Activated CD8-positive, alpha-beta memory T cell treated with anti-CD3 and anti-CD28 coated beads, Interleukin-2, amount 50 U/mL, for 24 hours (primary cell): ENCODE data around the gene C1QTNF9B.
"Not testable (repeated sequence)": the region's sequence is repeated elsewhere in the genome, so short reads cannot be mapped to it uniquely, and the experiment has no call there.

Experiments used
- DNase-seq: peaks from one replicate; pipeline ENCODE4 v3.0.0-alpha.2; 2020; ENCODE audit errors: extremely low read depth

The C1QTNF9B gene

DNA sequence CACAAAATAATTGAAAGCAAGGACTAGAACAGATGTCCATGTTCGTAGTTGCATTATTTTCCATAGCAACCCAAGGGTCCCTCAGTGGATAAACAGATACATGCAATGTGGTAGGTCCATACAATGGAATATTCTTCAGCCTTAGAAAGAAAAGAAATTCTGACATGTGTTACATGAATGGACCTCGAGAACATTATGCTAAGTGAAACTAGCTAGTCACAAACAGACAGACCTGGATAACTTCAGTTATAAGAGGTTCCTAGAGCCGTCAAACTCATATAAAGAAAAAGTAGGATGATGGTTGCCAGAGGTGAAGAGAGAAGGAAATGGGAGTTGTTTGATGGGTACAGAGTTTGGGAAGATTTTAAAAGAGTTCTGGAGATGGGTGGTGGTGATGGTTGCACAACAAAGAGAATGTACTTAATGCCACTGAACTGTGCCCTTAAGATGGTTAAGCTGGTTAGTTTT lies at the start of gene C1QTNF9B:
Gene C1QTNF9B, minus strand, starts transcription at position 51 of the 468 bp plus-strand sequence.
- not testable (repeated sequence) for DNase-seq

- no peak for DNase-seq
Measured at GRCh38 chr13:23946900-23947299, 49.6 kb upstream of the C1QTNF9B start.

DNA sequence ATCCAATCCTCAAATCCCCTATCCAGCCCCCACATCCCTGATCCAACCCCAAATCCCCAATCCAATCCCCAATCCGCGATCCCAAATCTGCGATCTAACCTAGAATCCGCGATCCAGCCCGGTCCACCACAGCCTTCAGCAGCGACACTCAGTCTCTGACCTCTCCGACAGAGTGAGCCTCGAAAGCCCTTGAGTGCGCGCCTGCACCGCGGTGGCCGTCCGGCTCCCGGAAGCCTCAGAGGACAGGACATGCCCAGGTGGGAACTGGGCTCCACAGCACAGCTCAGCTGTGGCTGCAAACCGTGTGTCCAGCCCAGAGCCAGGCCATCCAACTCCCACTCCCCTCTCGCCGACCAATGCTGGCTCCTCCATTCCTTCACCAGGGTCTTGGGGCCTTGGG lies 48.8 kb upstream of the C1QTNF9B start:
- DNase-seq, result no peak

GRCh38 chr13:23945612-23946011 lies 48.3 kb upstream of the C1QTNF9B start:
- no peak for DNase-seq

DNA sequence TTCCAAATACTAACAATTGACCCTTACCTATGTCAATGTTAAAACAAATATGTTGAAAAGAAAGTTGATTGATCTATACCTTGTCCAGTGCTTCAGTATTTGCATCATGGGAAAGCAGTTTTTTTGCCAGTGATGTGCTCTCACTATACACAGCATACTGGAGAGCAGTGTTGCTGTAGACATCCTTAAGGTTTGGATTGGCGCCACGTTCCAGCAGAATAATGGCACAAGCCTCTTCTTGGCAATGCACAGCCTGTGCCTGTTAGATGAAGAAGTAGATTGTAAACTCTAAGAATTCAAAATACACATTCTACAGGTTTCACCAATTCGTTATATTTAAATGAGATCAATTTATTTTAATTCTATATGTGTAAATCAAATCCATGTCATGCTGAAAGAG lies 43.9 kb upstream of the C1QTNF9B start:
- DNase-seq, result no peak

GRCh38 chr13:23939666-23940065 lies 42.4 kb upstream of the C1QTNF9B start:
- DNase-seq, result not testable (repeated sequence)

GRCh38 chr13:23934520-23934919 lies 37.2 kb upstream of the C1QTNF9B start:
- DNase-seq, result no peak

GRCh38 chr13:23928985-23929384 lies 31.7 kb upstream of the C1QTNF9B start:
- DNase-seq, result no peak

DNA sequence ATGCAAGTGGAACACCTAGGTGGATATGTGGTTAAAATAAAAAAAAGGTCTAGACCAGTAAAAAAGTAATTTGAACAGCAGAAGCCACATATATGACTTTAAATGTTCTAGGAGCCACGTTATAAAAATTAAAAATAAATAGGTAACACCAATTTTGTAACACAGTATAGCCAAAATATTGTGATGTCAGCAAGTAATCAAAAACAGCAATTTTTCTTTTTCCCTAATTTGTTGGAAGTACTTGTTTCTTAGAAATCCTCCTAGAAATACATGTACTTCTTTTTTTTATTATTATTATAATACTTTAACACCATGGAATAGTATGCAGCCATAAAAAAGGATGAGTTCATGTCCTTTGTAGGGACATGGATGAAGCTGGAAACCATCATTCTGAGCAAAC lies 25.7 kb upstream of the C1QTNF9B start:
- no peak for DNase-seq

GRCh38 chr13:23922005-23922932 lies 25.0 kb upstream of the C1QTNF9B start:
- no peak for DNase-seq

DNA sequence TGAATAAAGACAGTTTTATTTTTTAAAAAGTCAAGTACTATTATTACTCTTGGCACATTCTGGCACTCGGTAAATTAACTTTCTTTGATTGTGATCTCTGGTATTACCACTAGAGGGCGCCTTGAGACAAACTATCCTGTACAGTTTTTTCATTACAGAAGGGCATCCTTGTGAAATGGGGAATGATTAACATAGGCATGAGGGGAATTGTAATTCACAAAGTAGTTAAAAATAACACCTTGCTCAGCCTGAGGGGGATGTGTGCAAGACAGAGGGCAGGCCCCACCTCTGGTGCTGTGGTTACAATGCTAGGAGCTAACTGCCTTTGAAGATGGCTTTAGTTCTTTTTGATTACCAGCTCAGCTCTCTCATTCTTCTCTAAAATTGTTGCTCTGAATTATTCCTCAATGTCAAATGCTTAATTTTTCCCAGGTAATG lies 24.2 kb upstream of the C1QTNF9B start:
- no peak for DNase-seq

GRCh38 chr13:23919006-23919405 lies 21.7 kb upstream of the C1QTNF9B start:
- no peak for DNase-seq

DNA sequence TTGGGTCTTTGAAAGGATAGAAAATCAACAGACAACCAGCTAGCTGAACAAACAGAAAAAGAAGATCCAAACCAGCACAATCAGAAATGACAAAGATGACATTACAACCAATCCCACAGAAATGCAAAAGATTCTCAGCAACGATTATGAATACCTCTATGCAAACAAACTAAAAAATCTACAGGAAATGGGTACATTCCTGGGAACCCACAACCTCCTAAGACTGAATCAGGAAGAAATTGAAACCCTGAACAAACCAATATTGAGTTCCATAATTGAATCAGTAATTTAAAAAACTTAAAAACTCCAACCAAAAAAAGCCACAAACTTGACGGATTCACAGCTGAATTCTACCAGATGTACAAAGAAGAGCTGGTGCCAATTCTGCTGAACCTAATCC lies 20.9 kb upstream of the C1QTNF9B start:
- no peak for DNase-seq

DNA sequence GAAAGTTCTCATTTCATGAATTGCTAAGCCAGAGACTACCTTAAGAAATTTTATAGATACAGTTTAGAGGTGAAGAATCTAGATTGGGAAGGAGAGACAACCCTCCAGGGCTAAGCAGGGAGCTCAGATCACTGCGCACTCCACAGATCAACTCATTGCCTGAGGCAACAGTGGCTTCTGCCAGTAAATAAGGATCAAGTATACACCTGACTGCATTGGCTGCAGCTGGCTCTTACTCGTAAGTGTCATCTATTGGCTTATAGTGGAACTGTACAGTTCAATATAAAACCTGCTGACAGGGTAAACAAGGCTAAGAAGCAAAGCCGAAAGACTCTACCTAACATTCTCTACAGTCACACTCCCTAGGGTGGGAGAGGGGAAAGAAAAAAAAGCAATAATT lies 18.0 kb upstream of the C1QTNF9B start:
- DNase-seq, result no peak

GRCh38 chr13:23912469-23912868 lies 15.2 kb upstream of the C1QTNF9B start:
- DNase-seq, result no peak

DNA sequence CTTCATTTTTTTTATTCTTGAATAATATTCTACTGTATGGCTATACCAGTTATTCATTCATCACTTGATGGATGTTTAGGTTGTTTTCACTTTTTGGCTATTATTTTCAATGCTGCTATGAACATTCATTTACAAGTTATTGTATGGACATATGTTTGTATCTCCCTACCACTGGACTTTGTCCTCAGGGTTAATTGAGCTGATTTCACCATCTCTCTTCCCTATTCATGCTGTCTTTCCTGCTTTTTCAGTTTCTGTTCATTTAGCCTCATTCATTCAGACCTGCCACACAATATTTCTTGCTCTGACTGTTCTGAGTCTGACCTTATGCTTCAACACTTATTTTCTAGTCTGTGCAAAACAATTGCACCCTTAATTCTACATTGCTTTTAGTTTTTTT lies 12.3 kb upstream of the C1QTNF9B start:
- no peak for DNase-seq

GRCh38 chr13:23905766-23906165 lies 8.5 kb upstream of the C1QTNF9B start:
- no peak for DNase-seq

- DNase-seq, result no peak
Measured at GRCh38 chr13:23903906-23904280, 6.6 kb upstream of the C1QTNF9B start.

DNA sequence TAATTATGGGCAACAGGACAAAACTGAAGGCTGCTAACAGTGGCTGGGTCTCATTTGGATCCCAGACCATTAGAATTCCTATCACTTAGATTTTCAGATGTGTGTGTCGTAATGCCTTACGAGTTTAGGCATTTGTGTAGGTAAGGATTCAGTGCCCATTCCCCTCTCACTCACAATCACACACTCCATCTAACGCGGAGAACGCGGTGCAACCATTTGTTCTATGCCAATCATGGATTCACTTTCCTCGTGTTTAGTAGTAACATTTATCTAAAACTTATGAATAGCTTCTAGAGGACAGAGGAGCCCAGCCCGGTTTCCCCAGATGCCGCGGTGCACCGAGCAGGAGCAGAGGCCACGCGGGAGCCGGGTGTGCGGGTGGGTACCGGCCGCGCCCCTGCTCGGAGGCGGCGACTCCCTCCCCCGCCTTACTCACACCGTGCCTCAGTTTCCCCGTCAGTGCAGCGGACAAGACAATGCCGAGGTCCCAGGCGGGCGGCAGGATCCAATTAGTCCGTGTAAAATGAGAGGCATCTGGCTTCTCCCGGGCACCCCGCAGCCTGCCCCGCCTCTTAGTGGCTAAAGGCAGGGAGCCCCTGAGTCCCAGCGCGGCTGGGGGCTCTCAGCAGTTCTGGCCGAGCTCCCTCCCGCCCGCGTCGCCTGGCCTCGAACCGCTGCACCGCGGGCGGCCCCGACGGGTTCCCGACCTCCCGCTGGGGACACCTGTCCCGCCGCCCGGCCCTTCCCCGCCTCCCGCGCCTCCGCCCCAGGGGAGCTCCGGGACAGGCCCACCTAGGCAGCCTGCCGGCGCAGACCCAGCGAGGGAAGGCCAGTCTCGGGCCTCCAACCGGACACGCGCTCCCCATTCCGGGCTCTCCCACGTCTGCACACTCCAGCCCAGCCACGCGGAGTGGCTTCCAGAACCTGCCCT lies 5.9 kb upstream of the C1QTNF9B start:
- no peak for DNase-seq

DNA sequence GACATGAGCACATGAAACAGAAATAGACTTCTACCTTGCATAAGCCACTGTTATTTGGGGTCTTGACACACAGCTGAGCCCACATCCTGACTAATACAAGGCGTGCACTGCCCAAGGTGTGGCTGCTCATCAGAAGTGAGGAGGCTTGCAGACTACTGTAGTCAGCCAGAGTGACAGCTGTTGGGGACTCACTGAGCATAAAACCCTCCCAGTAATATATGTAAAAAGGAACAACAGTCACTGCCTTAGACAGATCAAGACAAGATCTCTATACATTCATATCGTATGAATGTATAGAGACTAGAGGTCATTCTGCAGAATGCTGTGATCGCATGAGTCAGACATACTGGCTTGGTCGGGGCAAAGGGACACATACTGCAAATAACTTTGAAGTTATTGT lies 4.1 kb upstream of the C1QTNF9B start:
- no peak for DNase-seq

- no peak for DNase-seq
Measured at GRCh38 chr13:23899555-23899954, 2.3 kb upstream of the C1QTNF9B start.

- DNase-seq, result no peak
Measured at GRCh38 chr13:23898101-23898500, 799 bp upstream of the C1QTNF9B start.
